Fibroblast of skin of left biceps (primary cell): Measurements from ENCODE around the gene RETREG3.
A peak's percentile ranks its signal among the peaks of the same experiment; 100 is the strongest.
"Not testable (repeated sequence)": the region's sequence is repeated elsewhere in the genome, so short reads cannot be mapped to it uniquely, and the experiment has no call there.

ENCODE experiments used
- DNase-seq, 2 experiments: peaks; one replicate each; pipeline ENCODE4 v3.0.0-alpha.2; 2013; ENCODE audit warnings: low read depth in 2 of 2

RETREG3 gene

DNA sequence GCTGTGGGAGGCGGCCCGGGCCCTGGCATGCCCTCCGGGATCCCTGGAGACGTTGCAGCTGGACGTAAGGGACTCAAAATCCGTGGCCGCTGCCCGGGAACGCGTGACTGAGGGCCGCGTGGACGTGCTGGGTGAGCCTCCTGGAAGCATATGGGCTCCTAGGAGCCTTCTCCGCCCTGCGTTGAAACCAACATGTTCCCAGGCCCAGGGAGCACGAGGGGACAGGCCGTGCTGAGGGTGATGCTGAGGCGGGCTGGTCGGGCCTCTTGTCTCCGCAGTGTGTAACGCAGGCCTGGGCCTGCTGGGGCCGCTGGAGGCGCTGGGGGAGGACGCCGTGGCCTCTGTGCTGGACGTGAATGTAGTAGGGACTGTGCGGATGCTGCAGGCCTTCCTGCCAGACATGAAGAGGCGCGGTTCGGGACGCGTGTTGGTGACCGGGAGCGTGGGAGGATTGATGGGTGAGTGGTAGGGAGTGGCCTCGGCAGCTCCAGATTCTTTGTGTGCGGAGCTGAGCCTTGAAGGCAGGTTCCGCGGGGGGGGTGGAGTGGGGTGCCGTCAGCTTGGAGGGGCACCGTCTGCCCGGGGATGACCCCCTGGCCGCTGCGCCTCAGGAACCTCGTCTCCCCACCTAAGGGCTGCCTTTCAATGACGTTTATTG, 55.9 kb downstream of the RETREG3 start:
- DNase-seq = no peak

DNA sequence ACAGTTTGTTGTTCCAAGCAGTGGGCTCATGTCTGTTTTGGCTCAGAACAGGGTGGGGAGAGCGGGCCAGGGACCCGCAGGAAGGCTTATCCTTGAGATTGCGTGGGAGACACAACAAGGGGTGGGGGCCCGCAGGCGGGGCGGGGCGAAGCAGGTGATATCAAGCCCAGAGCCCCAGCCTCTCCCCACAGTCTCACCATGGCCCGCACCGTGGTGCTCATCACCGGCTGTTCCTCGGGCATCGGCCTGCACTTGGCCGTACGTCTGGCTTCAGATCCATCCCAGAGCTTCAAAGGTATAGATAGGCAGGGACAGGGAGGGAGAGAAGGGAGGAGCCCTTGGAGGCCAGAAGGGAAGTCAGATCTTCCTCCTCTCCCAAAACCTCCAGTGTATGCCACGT, 56.4 kb downstream of the RETREG3 start, which contains the start of gene HSD17B1:
Gene HSD17B1 (plus strand): TSS at position 188 of the 400 bp plus-strand sequence. CDS start 11 bp downstream, at position 199.
- not testable (repeated sequence) for DNase-seq

DNA sequence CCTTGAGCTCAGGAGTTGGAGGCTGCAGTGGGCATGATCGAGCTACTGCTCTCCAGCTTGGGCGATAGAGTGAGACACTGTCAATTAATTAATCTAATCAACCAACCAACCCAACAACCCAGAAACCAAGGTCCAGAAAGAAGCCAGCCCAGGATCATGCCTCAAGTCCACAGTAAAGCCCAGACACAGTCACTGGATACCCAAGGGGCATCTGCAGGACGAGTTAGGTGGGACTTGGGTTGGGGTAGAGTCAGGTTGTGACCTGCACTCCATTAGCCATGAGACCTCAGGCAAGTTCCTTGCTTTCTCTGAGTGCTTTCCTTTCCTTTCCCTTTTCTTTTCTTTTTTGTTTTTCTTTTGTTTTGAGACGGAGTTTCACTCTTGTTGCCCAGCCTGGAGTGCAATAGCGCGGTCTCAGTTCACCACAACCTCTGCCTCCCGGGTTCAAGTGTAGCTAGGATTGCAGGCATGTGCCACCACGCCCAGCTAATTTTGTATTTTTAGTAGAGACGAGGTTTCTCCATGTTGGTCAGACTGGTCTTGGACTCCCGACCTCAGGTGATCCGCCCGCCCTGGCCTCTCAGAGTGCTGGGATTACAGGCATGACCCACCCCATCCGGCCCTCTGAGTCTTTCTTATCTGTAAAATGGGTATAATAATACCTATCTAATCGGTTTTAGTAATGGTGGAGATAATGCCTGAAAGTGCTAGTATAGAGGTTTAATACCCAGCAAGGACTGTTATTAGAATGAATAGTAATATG, 60.0 kb downstream of the RETREG3 start:
- DNase-seq = no peak

DNA sequence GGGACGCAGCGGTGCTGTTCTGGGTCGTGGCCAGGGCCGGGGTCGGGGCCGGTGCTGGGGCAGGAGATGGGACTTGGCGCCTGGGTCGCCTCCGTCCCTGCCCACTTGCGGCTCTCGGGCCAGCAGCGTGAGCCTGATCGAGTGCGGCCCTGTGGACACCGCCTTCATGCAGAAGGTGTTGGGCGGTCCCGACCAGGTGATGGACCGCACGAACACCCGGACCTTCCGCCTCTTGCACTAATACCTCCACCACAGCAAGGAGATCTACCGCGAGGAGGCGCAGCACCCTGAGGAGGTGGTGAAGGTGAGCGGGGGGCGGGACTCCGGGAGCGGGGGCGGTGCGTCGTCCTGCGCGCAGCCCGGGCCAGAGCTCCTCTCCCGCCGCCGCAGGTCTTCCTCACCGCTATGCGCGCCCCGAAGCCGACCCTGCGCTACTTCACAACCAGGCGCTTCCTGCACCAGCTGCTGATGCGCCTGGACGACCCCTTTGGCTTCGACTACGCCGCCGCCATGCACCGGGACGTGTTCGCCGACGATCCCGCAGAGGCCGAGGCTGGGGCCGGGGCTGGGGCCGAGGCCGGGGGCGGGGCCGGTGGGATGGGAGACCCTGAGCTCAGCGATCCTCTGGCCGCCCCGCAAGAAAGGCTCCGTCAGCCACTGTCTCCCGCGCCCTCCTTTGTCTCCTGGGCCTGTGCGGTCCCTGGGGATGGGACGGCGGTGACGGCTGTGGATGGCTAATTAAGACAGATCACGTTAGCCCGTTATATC, 60.9 kb downstream of the RETREG3 start:
- no peak for DNase-seq

DNA sequence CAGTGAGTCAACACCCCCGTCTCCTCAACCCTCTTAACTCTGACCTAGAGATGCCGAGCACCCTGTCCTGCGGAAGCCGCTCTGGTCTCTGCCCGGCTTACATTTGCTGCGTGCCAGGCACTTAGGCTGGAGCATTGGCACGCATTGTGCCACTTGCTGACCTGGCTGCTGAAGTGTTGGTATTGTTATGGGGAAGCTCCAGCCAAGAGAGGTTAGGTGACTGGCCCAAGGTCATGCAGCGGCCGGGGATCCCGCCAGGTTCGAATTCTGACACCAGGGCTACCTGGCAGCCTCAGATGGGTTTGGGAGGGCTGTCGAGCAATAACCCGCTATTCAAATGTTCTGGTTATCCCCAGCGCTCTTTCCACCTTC, 61.5 kb downstream of the RETREG3 start:
- DNase-seq = no peak

DNA sequence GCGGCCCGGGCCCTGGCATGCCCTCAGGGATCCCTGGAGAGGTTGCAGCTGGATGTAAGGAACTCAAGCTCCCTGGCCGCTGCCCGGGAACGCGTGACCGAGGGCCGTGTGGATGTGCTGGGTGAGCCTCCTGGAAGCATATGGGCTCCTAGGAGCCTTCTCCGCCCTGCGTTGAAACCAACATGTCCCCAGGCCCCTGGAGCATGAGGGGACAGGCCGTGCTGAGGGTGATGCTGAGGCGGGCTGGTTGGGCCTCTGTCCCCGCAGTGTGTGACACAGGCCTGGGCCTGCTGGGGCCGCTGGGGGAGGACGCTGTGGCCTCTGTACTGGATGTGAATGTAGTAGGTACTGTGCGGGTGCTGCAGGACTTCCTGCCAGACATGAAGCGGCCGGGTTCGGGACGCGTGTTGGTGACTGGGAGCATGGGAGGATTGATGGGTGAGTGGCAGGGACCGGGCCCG, 62.1 kb downstream of the RETREG3 start:
- no peak for DNase-seq

DNA sequence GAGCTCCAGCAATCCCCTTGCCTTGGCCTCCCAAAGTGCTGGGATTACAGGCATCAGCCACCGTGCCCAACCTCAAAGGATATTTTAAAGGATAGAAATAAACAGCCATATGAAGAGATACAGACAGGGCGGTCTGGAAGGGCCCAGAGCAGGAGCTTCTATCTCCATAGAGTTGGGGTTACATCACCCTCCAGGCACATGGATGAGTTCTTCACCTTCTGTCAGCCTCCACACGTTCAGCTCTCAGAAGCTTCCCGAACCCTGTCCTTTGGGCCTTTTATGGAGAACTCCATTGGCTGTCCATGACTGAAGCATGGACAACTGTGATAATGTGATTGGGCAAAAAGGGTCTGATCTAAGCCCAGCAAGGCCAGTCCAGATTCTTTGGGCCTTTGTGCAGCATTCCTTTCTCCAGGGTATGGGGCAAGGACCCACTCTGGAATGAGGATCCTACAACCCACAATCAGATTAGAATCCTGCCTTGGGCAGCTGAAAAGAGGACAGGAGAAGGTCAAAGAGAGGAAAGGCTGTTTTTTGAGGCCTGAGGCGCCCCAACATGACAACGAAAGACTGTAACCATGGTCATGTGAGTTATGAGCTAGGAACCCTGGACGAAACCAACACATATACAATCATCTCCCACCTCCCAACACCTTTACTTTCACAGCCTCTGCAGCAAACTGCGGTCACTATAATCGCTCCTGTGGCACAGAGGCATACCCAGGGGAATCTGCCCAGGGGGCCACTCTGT, 63.2 kb downstream of the RETREG3 start:
- DNase-seq = not testable (repeated sequence)

DNA sequence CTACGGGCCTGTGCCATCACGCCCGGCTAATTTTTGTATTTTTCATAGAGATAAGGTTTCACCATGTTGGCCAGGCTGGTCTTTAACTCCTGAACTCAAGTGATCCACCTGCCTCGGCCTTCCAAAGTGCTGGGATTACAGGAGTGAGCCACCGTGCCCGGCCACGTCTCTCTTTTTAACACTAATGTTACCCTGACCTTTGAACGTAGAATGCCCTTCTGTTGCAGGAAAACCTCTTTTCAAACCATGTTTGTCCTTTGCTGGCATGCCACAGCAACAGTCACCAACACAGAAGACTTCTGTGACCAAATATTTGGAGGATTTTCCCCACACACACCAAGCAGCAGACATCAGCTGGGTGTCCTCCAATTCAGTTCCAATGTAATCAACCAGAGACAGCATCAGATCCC, 64.3 kb downstream of the RETREG3 start:
- DNase-seq = no peak

DNA sequence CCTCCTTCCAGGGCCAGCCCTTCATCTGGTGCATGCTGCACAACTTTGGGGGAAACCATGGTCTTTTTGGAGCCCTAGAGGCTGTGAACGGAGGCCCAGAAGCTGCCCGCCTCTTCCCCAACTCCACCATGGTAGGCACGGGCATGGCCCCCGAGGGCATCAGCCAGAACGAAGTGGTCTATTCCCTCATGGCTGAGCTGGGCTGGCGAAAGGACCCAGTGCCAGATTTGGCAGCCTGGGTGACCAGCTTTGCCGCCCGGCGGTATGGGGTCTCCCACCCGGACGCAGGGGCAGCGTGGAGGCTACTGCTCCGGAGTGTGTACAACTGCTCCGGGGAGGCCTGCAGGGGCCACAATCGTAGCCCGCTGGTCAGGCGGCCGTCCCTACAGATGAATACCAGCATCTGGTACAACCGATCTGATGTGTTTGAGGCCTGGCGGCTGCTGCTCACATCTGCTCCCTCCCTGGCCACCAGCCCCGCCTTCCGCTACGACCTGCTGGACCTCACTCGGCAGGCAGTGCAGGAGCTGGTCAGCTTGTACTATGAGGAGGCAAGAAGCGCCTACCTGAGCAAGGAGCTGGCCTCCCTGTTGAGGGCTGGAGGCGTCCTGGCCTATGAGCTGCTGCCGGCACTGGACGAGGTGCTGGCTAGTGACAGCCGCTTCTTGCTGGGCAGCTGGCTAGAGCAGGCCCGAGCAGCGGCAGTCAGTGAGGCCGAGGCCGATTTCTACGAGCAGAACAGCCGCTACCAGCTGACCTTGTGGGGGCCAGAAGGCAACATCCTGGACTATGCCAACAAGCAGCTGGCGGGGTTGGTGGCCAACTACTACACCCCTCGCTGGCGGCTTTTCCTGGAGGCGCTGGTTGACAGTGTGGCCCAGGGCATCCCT, 65.7 kb downstream of the RETREG3 start:
- no peak for DNase-seq

DNA sequence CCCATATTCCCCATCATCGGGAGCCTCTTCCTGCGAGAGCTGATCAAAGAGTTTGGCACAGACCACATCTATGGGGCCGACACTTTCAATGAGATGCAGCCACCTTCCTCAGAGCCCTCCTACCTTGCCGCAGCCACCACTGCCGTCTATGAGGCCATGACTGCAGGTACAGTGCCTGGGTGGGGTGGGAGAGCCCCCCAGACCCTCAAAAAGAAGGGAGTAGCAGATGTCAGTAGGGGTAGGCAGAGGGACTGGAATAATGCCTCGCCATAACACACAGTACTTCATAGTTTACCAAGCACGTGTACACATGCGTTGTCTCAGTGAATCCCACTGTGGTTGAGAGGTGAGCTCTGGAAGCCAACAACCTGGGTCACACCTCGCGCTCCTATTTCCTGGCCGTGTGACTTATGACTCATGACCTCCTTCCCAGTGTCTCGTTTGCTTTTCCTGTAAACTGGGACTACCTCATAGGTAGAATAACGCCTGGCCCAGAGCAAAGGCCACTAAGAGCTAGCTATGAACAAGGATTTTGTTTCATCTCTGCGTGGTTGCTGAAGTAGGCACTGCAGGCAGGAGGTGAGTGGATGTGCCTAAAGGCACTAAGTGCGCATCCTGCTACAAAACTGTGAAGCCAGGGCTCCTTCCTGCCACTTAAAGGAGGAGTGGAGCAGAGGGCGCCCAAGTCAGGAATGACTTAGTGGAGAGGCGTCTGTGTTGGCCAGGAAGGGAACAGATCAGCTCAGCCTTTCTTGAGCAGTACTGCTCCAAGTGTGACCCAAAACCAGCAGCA, 67.9 kb downstream of the RETREG3 start:
- DNase-seq = no peak

DNA sequence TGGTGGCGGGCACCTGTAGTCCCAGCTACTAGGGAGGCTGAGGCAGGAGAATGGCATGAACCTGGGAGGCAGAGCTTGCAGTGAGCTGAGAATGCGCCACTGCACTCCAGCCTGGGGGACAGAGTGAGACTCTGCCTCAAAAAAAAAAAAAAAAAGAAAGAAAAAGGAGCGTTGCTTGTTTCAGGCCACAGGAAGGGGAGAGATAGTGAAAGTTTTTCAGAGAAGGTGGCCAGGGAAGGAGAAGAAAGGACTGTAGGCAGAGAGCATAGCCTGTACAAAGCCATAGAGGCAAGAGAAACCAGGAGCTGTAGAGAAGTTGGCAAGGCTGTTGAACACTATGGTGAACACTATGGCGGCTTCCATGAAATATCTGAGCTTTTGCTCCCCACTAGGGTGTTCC, 68.6 kb downstream of the RETREG3 start:
- DNase-seq = not testable (repeated sequence)

DNA sequence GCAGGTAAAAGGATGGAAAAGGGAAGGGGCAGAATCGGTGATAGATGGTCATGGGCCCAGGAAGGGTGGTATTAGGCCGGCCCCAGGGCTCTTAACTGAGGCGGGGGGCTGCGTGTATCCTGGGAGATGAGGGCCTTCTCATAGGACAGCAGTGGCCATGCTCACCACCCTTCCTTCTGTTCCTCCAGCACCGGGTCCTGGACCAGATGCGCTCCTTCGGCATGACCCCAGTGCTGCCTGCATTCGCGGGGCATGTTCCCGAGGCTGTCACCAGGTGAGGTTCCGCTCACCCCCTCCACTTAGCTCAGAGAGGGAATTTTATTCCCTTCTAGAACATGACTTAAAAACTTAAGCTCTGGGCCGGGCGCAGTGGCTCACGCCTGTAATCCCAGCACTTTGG, 70.7 kb downstream of the RETREG3 start:
- no peak for DNase-seq

DNA sequence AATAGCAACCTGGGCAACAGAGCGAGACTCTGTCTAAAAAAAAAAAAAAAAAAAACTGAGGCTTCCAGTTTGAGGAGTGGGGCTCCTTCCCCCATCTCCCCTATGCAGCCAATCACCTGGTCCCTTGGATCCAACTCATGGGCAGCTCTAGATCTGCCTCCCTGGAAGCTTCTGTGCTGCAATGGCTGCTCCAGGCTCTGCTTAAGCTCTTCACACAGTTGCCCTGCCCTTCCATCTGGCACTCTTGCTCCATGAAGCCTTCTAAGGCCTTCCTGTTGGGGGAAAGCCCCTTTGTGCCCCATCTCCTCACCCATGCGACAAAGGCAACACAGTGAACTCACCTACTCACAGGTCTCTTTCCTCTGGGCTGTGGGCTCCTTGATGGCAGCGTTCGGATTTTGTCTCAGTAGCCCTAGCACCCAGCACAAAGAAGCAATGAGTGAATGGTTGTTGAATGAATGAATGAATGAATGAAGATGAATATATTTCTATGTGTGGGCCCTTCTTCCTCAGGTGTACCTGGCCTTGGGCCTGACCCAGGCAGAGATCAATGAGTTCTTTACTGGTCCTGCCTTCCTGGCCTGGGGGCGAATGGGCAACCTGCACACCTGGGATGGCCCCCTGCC, 71.2 kb downstream of the RETREG3 start:
- no peak for DNase-seq

DNA sequence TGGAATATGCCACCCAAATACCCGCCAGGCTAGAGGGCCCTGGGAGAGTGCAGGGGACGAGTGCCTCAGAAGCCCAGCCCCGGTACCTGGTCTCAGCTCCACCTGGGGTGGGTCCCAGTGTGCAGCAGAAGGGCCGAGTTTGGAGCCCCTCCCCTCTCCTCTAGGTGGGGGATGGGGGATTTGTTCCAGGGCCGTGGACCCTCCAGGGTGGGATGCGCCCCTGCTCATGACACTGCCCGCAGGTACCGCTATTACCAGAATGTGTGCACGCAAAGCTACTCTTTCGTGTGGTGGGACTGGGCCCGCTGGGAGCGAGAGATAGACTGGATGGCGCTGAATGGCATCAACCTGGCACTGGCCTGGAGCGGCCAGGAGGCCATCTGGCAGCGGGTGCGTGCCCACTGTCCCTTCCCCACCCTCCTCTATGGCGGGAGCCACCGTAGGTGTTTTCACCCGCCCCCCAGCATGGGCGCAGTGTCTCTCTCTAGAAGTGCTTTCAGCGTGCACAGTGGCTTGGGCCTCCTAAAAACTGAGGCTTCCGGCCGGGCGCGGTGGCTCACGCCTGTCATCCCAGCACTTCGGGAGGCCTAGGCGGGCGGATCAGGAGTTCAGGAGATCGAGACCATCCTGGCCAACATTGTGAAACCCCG, 71.9 kb downstream of the RETREG3 start:
- DNase-seq = no peak

DNA sequence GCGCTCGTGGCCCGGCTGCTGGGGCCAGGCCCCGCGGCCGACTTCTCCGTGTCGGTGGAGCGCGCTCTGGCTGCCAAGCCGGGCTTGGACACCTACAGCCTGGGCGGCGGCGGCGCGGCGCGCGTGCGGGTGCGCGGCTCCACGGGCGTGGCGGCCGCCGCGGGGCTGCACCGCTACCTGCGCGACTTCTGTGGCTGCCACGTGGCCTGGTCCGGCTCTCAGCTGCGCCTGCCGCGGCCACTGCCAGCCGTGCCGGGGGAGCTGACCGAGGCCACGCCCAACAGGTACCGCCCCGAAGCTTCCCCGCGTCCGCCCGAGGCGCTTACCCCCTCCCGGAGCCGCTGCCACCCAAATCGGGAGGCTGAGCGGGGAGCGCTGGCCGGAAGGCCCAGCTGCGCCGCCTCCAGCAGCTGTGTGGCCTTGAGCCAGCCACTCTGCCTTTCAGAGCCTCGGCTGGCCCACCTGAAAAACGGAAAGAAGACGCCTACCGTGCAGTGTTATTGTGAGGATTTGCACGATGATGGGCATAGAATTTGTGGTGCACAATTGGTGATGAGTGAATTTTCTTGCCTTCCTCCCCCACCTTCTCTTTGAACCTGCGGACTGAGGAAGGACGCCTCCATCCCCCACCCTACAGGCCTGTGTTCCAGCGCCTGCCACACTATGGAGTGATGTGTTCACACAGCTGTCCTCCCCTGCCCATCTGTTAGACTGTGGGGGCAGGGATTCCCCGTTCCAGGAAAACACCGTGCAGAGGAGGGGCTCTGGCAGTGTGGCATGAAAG, 72.6 kb downstream of the RETREG3 start:
- DNase-seq = no peak

DNA sequence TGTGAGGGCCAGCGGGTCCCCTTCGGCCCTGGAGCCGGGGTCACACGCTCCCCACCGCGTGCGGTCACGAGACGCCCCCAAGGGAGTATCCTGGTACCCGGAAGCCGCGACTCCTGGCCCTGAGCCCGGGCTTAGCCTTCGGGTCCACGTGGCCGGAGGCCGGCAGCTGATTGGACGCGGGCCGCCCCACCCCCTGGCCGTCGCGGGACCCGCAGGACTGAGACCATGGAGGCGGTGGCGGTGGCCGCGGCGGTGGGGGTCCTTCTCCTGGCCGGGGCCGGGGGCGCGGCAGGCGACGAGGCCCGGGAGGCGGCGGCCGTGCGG, 73.2 kb downstream of the RETREG3 start, which contains the start of gene NAGLU:
Gene NAGLU (plus strand): TSS at position 194 of the 324 bp plus-strand sequence. CDS start 32 bp downstream, at position 226.
- peak in 1 of 2 experiments; percentile 63 for DNase-seq

DNA sequence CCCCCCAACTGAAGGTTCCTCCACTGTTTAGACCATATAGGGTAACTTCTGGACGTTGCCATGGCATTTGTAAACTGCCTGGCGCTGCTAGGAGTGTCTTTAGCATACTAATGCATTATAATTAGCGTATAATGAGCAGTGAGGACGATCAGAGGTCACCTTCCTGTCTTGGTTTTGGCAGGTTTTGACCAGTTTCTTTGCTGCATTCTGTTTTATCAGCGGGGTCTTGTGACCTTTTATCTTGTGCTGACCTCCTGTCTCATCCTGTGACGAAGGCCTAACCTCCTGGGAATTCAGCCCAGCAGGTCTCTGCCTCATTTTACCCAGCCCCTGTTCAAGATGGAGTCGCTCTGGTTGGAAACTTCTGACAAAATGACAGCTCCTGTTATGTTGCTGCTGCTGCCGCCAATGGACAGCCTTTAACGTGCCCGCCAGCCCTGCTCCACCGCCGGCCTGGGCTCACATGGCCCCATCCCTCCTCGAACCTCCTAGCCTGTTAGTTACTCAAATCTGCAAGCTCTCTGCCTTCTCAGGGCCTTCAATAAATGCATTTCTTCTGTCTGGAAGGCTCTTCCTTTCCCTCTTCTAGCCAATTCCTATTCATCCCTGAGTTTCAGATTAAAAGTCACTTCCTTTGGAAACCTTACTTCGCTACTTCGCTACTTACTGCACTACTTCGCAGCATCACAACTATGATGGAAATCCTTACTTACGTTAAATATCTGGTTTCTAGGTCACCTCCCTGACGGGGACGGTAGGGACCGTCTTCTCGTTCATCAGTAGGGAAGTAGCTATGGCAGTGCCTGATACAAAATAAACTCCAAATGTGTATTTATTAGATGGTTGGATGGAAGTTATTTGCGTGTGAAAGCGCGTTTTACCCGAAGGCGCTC, 73.8 kb downstream of the RETREG3 start:
- DNase-seq = no peak
